Ascending aorta (tissue), 2 donors: ENCODE data around the gene RPL28. TPM values are rescaled to one million over a fixed set of nuclear protein-coding genes. Genes with fewer than 3 reads are reported as not detected.

Source experiments
- DNase-seq, 2 donors: peaks; one replicate each; pipeline ENCODE4 v3.0.0-alpha.2; 2019; ENCODE audit warnings: low spot score in 2 of 2
- H3K27ac ChIP-seq, 2 donors: fragments of 200-600 bp; sonication (generic); one replicate each; pipeline ENCODE4 v1.5.1; 2016 to 2017; ENCODE audit warnings: mild to moderate bottlenecking in 1 of 2
- H3K27me3 ChIP-seq: fragments of 200-600 bp; sonication (generic); one replicate; pipeline ENCODE4 v1.5.1; 2017
- H3K36me3 ChIP-seq, 2 donors: fragments of 200-600 bp; sonication (generic); one replicate each; pipeline ENCODE4 v1.5.1; 2016
- H3K4me1 ChIP-seq, 2 donors: fragments of 200-600 bp; sonication (generic); one replicate each; pipeline ENCODE4 v1.5.1; 2016 to 2017; ENCODE audit warnings: mild to moderate bottlenecking in 1 of 2
- H3K4me3 ChIP-seq, 2 donors: fragments of 200-600 bp; sonication (generic); one replicate each; pipeline ENCODE4 v1.5.1; 2016 to 2017; ENCODE audit warnings: mild to moderate bottlenecking in 1 of 2
- H3K9me3 ChIP-seq, 2 donors: fragments of 200-600 bp; sonication (generic); one replicate each; pipeline ENCODE4 v1.5.1; 2016
- CTCF ChIP-seq, 3 experiments: fragments of 200-600 bp in 2 of 3; fragments of 450-650 bp in 1 of 3; sonication (generic) in 2 of 3; IDR thresholded peaks; one replicate each; pipeline ENCODE4 v1.5.1; 2016 to 2019; ENCODE audit warnings: antibody characterized with exemption in 3 of 3, mild to moderate bottlenecking in 1 of 3, moderate library complexity in 1 of 3
- intact Hi-C: fragments of 100-400 bp; cut with DNase I; formaldehyde crosslinking; loops from one replicate; pipeline ENCODE4 v1.15.1; 2023
- total RNA-seq: library from RNA; depleted of rRNA; stranded (reverse); fragments of >200 nt; gene quantifications from one replicate; pipeline ENCODE4 v1.1.0, GENCODE V29; 2016

Gene RPL28
- total RNA-seq, 1 donor from 2014 or later = 542 TPM

DNA sequence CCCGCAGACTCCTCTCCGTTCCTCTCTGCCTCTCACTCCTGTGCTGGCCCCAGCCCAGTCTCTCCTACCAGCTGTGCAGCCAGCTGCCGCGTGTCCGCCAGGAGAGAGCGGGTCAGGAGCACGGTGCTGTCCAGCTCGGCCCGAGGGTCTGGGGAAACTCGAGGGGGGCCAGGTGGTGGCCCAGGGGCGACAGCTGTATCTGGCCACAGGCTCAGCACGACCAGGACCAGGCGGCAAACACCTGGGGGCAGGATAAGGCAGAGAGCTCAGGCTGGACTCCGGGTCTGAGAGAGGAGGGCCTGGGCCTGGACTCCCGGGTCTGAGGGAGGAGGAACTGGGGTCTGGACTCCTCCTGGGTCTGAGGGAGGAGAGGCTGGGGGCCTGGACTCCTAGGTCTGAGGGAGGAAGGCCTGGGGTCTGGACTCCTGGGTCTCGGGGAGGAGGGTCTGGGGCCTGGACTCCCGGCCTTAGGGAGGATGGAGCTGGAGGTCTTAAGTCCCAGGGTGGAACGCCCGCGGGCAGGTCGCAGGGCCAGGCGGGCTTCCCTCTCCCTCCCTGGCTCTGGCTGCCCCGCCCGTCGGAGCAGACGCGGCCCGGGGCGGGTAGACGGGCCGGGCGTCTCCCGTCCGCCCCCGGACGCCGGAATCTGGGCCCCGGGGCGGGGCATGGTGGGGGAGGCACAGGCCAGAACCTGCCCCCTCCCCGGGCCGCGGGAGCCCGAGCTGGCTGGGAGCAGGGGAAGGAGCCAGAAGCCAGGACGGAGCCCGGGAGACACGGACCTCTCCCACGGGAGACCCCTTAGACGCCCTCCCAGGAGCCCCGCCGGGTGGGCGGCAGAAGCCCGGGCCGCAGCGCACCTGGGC lies 16.8 kb upstream of the RPL28 start:
- Histone ChIP-seq H3K4me1 (peaks cover 0 to 5% of the 10 kb centered on the region in 2 donors), H3K4me3 (peak overlapping the region; percentile 43 to 50), H3K27me3 (peaks cover 11% of the 10 kb centered on the region), H3K27ac (no peak overlapping the region), H3K36me3 (no peaks in the 10 kb centered on the region), H3K9me3 (no peaks in the 10 kb centered on the region)
- intact Hi-C loops = no loop called here
- TF ChIP-seq CTCF (IDR thresholded peaks at IDR 0.05) = no peak
- DNase-seq = no peak

- no peak for TF ChIP-seq CTCF (IDR thresholded peaks at IDR 0.05)
- intact Hi-C loops = no loop called here
- Histone ChIP-seq H3K4me1 (peaks cover 0 to 5% of the 10 kb centered on the region in 2 donors), H3K4me3 (peak overlapping the region in 1 of 2 donors; percentile 32), H3K9me3 (no peaks in the 10 kb centered on the region), H3K27me3 (peaks cover 14% of the 10 kb centered on the region), H3K36me3 (no peaks in the 10 kb centered on the region), H3K27ac (no peak overlapping the region)
- DNase-seq = no peak
Observed at GRCh38 chr19:55369653-55370304, 16.0 kb upstream of the RPL28 start.

- TF ChIP-seq CTCF (IDR thresholded peaks at IDR 0.05) = no peak
- intact Hi-C loops = no loop called here
- peak within 1 kb of the TSS; percentile 43 to 50 for H3K4me3 ChIP-seq
Observed at GRCh38 chr19:55370305-55370988, 15.3 kb upstream of the RPL28 start, which contains the start of gene IL11. Gene IL11, minus strand, starts transcription at chr19:55370463. Its CDS starts 153 bp downstream, at chr19:55370310.

DNA sequence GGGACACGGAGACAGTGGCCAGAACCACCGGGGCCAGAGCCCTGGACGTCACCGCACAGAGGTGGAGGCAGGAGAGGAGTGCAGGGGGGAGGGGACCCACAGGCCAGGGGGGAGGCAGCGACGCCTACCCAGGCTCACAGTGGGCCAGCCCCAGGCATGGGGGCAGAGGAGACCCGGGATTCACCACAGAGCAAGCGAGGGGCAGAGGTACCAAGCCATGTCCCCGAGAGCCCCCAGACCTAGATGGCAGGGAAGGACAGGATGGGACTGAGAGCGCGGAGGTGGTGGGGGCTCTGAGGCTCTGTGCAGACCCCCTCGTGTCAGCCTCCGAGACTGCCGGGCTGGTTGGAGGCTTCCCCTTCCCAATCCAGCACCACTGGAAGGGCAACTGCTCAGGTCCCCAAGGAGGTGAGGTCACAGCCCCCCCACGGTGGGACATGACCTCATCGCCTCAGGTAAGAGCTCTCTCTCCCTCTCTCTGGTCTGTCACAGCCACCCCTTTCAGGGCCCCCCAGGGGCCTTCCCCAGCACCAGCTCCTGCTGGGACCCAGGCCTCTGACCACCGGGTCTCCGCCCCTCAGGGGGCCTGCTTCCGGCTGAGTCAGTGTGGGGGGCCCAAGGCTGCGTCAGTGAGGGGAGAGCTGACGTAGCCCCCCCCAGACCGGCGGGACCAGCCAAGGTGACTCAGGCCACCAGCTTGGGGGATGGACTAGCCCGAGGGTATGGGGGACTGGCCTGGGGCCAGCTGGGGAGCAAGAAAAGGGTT lies 13.2 kb upstream of the RPL28 start:
- Histone ChIP-seq H3K27me3 (peaks cover 18% of the 10 kb centered on the region), H3K4me3 (no peak overlapping the region), H3K36me3 (no peaks in the 10 kb centered on the region), H3K9me3 (no peaks in the 10 kb centered on the region), H3K27ac (no peak overlapping the region), H3K4me1 (peaks cover 0 to 5% of the 10 kb centered on the region in 2 donors)
- TF ChIP-seq CTCF (IDR thresholded peaks at IDR 0.05) = no peak
- DNase-seq = no peak
- intact Hi-C loops = no loop called here

More at GRCh38 chr19:55370305-55370988, 15.3 kb upstream of the RPL28 start, which contains the start of gene IL11:
- Histone ChIP-seq H3K27ac (no peak within 1 kb of the TSS), H3K27me3 (peaks cover 14% of the 10 kb centered on the region), H3K9me3 (no peaks in the 10 kb centered on the region), H3K4me1 (peaks cover 0 to 5% of the 10 kb centered on the region in 2 donors), H3K36me3 (no peaks in the 10 kb centered on the region)
- no peak for DNase-seq
